H9 (cell line): ENCODE measurements around the gene LINC00632. TPM values are rescaled to one million over a fixed set of nuclear protein-coding genes. Genes with fewer than 3 reads are reported as not detected.

Source experiments
- DNase-seq: peaks from one replicate; pipeline ENCODE4 v3.0.0-alpha.2; 2017
- H2AFZ ChIP-seq: one replicate; pipeline ENCODE4 v1.6.1; 2013; ENCODE audit warnings: mild to moderate bottlenecking, low read length, control low read depth, moderate library complexity
- H2AK5ac ChIP-seq: 2 replicates; pipeline ENCODE4 v1.6.1; 2013; ENCODE audit warnings: low read length, control low read depth, mixed read lengths; ENCODE audit not compliant: insufficient read length
- H2BK120ac ChIP-seq: one replicate; pipeline ENCODE4 v1.6.1; 2013; ENCODE audit warnings: low read depth, mild to moderate bottlenecking, low read length, control low read depth, inconsistent platforms; ENCODE audit not compliant: poor library complexity, severe bottlenecking
- H2BK12ac ChIP-seq: 2 replicates; pipeline ENCODE4 v1.6.1; 2013; ENCODE audit warnings: low read length, control low read depth, mixed read lengths, low read depth; ENCODE audit not compliant: insufficient read length
- H2BK15ac ChIP-seq: 2 replicates; pipeline ENCODE4 v1.6.1; 2013; ENCODE audit warnings: low read depth, low read length, control low read depth
- H2BK20ac ChIP-seq: one replicate; pipeline ENCODE4 v1.6.1; 2013; ENCODE audit warnings: low read depth, mild to moderate bottlenecking, low read length, control low read depth, inconsistent platforms; ENCODE audit not compliant: poor library complexity, severe bottlenecking
- H2BK5ac ChIP-seq: 2 replicates; pipeline ENCODE4 v1.6.1; 2013; ENCODE audit warnings: low read length, control low read depth, mixed read lengths; ENCODE audit not compliant: insufficient read length
- H3K14ac ChIP-seq: 2 replicates; pipeline ENCODE4 v1.6.1; 2013; ENCODE audit warnings: low read length, control low read depth; ENCODE audit not compliant: insufficient read depth
- H3K18ac ChIP-seq: 2 replicates; pipeline ENCODE4 v1.6.1; 2013; ENCODE audit warnings: low read depth, mild to moderate bottlenecking, mixed read lengths, low read length, control low read depth; ENCODE audit not compliant: insufficient read length
- H3K23ac ChIP-seq: 2 replicates; pipeline ENCODE4 v1.6.1; 2013; ENCODE audit warnings: low read length, control low read depth, mixed read lengths, low read depth; ENCODE audit not compliant: insufficient read length
- H3K23me2 ChIP-seq: 2 replicates; pipeline ENCODE4 v1.6.1; 2013; ENCODE audit warnings: low read depth, mild to moderate bottlenecking, mixed read lengths, low read length, control low read depth; ENCODE audit not compliant: insufficient read length, poor library complexity, severe bottlenecking
- H3K27ac ChIP-seq: 2 replicates; pipeline ENCODE4 v1.5.1; 2013; ENCODE audit warnings: low read length, control low read depth, mixed read lengths, low read depth; ENCODE audit not compliant: insufficient read length
- H3K27me3 ChIP-seq: 2 replicates; pipeline ENCODE4 v1.6.1; 2013; ENCODE audit warnings: low read length, control low read depth, inconsistent platforms; ENCODE audit not compliant: insufficient read depth
- H3K4ac ChIP-seq: 2 replicates; pipeline ENCODE4 v1.6.1; 2013; ENCODE audit warnings: low read depth, mild to moderate bottlenecking, control low read depth, inconsistent platforms, low read length, moderate library complexity
- H3K4me1 ChIP-seq: 2 replicates; pipeline ENCODE4 v1.6.1; 2013; ENCODE audit warnings: low read length, control low read depth, inconsistent platforms; ENCODE audit not compliant: insufficient read depth
- H3K4me2 ChIP-seq: 2 replicates; pipeline ENCODE4 v1.6.1; 2013; ENCODE audit warnings: low read length, control low read depth, mixed read lengths; ENCODE audit not compliant: insufficient read length, insufficient read depth
- H3K56ac ChIP-seq: 2 replicates; pipeline ENCODE4 v1.6.1; 2013; ENCODE audit warnings: low read depth, mild to moderate bottlenecking, mixed read lengths, low read length, control low read depth; ENCODE audit not compliant: insufficient read length
- H3K79me1 ChIP-seq: 2 replicates; pipeline ENCODE4 v1.6.1; 2013; ENCODE audit warnings: low read depth, mild to moderate bottlenecking, moderate library complexity, low read length, control low read depth, inconsistent platforms; ENCODE audit not compliant: insufficient read depth, poor library complexity, severe bottlenecking
- H3K79me2 ChIP-seq: 2 replicates; pipeline ENCODE4 v1.6.1; 2013; ENCODE audit warnings: low read length, control low read depth, inconsistent platforms; ENCODE audit not compliant: insufficient read depth
- H3K9ac ChIP-seq: 2 replicates; pipeline ENCODE4 v1.6.1; 2013; ENCODE audit warnings: low read length, control low read depth, mixed read lengths; ENCODE audit not compliant: insufficient read length; ENCODE audit errors: extremely low read depth
- H3K9me3 ChIP-seq: one replicate; pipeline ENCODE4 v1.6.1; 2013; ENCODE audit warnings: low read depth, low read length, inconsistent platforms; ENCODE audit not compliant: control insufficient read depth
- H3T11ph ChIP-seq: one replicate; pipeline ENCODE4 v1.6.1; 2013; ENCODE audit warnings: mild to moderate bottlenecking, low read length, control low read depth, inconsistent platforms
- H4K20me1 ChIP-seq: one replicate; pipeline ENCODE4 v1.6.1; 2013; ENCODE audit not compliant: control insufficient read depth, insufficient read length, insufficient read depth
- H4K5ac ChIP-seq: 2 replicates; pipeline ENCODE4 v1.6.1; 2013; ENCODE audit warnings: low read depth, mild to moderate bottlenecking, mixed read lengths, low read length, control low read depth; ENCODE audit not compliant: insufficient read length
- H4K8ac ChIP-seq: replicated peaks from 2 replicates; pipeline ENCODE4 v1.6.1; 2013; ENCODE audit warnings: low read length, control low read depth, mixed read lengths, low read depth; ENCODE audit not compliant: insufficient read length
- H4K91ac ChIP-seq: 2 replicates; pipeline ENCODE4 v1.6.1; 2013; ENCODE audit warnings: low read depth, mild to moderate bottlenecking, moderate library complexity, mixed read lengths, low read length, control low read depth; ENCODE audit not compliant: insufficient read length
- H3K27ac Mint-ChIP-seq, 3 experiments: 2 replicates in 2 of 3; 3 replicates in 1 of 3; pipeline ENCODE4 v1.8.0; 2020 to 2021; ENCODE audit warnings: mixed read lengths in 3 of 3, mild to moderate bottlenecking in 1 of 3, moderate library complexity in 1 of 3
- H3K27me3 Mint-ChIP-seq: 2 replicates; pipeline ENCODE4 v1.8.0; 2021; ENCODE audit warnings: low read depth, mild to moderate bottlenecking, moderate library complexity, mixed read lengths
- H3K36me3 Mint-ChIP-seq, 3 experiments: 2 replicates in 2 of 3; 3 replicates in 1 of 3; pipeline ENCODE4 v1.8.0; 2020 to 2021; ENCODE audit warnings: low read depth in 3 of 3, mixed read lengths in 3 of 3; ENCODE audit not compliant: insufficient read depth in 1 of 3
- H3K4me1 Mint-ChIP-seq, 2 experiments: 2 replicates each; pipeline ENCODE4 v1.8.0; 2020; ENCODE audit warnings: mixed read lengths in 2 of 2
- H3K4me3 Mint-ChIP-seq, 2 experiments: 2 replicates in 1 of 2; 3 replicates in 1 of 2; pipeline ENCODE4 v1.8.0; 2020 to 2021; ENCODE audit warnings: mild to moderate bottlenecking in 2 of 2, mixed read lengths in 2 of 2, moderate library complexity in 1 of 2
- H3K9me3 Mint-ChIP-seq, 2 experiments: 2 replicates in 1 of 2; 3 replicates in 1 of 2; pipeline ENCODE4 v1.8.0; 2020; ENCODE audit warnings: mild to moderate bottlenecking in 2 of 2, mixed read lengths in 2 of 2, moderate library complexity in 1 of 2
- WGBS: extraction: QIAGEN DNeasy Blood & Tissue Kit; methylation state at CpG from one replicate; pipeline ENCODE4 v1.1.7; 2013; ENCODE audit warnings: missing lambda C conversion rate, low lambda C conversion rate, mixed read lengths; ENCODE audit not compliant: insufficient read length; ENCODE audit errors: extremely low coverage; 5-methylcytosine and 5-hydroxymethylcytosine counted together
- total RNA-seq: library from RNA; stranded (reverse); gene quantifications from 2 replicates; pipeline ENCODE4 v1.2.1, GENCODE V29; 2021
- TF ChIP-seq, protein P1 (sequence below): fragments of 200-600 bp; sonication (generic); conservative IDR thresholded peaks from 3 replicates; pipeline ENCODE4 v1.8.0; 2021; ENCODE audit warnings: antibody characterized with exemption, mild to moderate bottlenecking

LINC00632 gene
- total RNA-seq, 1 experiment from 2014 or later, result 46.3 TPM

DNA sequence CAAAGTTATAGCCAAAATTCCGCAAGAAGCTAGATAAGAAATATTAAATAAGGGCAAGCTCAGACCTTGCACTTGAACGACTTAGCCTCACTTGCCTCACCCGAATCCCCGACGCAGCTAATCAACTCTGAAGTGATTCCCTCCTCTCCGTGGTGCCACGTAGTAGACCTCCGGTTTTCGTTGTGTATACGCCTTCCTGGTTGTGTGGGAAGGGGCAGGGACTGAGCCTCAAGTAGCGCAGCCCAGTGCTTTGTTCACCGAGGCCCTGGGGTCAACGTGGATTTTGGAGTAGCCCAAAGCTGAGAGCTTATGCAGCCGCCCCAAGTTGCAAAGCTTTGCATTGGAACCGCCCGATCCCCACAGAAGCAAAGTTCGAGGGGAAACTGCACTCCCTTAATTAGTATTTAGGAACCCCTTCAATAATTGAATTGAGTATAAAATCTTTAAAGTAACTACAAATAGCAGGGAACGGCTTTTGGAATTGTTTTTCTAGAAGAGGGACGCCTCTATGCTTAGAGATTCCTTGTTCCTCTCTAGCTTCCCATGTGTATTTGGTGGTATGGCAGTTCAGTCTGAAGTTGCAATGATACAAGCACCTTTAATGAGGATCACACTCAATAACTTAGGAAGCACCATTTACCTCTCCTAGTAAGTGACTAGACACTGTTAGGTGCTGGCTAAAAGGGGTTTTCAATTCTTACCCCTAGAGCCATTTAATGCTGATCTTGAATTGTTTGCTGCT is 55.7 kb downstream of the LINC00632 start:
- peak overlapping the region; percentile 91 for H3K4me2 ChIP-seq
- H3K27ac Mint-ChIP-seq, result peak overlapping the region in 1 of 3 experiments; percentile 86; a peak in 1 of 7 replicates
- no peak for DNase-seq

More for the DNA sequence above, 55.7 kb downstream of the LINC00632 start:
- no peaks in the 10 kb centered on the region; the same call in 1 of the 2 replicates for H3K27me3 ChIP-seq
- TF ChIP-seq, protein P1, sequence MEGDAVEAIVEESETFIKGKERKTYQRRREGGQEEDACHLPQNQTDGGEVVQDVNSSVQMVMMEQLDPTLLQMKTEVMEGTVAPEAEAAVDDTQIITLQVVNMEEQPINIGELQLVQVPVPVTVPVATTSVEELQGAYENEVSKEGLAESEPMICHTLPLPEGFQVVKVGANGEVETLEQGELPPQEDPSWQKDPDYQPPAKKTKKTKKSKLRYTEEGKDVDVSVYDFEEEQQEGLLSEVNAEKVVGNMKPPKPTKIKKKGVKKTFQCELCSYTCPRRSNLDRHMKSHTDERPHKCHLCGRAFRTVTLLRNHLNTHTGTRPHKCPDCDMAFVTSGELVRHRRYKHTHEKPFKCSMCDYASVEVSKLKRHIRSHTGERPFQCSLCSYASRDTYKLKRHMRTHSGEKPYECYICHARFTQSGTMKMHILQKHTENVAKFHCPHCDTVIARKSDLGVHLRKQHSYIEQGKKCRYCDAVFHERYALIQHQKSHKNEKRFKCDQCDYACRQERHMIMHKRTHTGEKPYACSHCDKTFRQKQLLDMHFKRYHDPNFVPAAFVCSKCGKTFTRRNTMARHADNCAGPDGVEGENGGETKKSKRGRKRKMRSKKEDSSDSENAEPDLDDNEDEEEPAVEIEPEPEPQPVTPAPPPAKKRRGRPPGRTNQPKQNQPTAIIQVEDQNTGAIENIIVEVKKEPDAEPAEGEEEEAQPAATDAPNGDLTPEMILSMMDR, result no peak
- H2BK5ac ChIP-seq, result no peak overlapping the region
- no peak overlapping the region for H2BK12ac ChIP-seq
- no peak overlapping the region for H2BK120ac ChIP-seq
- no peak overlapping the region for H3K4ac ChIP-seq
- H2BK15ac ChIP-seq, result no peak overlapping the region
- peaks cover 12 to 40% of the 10 kb centered on the region in 2 experiments for H3K9me3 Mint-ChIP-seq
- H2AFZ ChIP-seq, result no peak overlapping the region
- no CpG with 5 or more reads among the region's 19 CpGs for WGBS
- H3K23ac ChIP-seq, result no peak overlapping the region
- H4K91ac ChIP-seq, result no peak overlapping the region
- no peaks in the 10 kb centered on the region for H3K79me1 ChIP-seq
- H3K4me1 ChIP-seq, result no peaks in the 10 kb centered on the region; the same call in 1 of the 2 replicates
- H4K8ac ChIP-seq, result no peak overlapping the region
- H3K27me3 Mint-ChIP-seq, result peaks cover 14% of the 10 kb centered on the region
- no peaks in the 10 kb centered on the region for H4K20me1 ChIP-seq
- H3K9ac ChIP-seq, result peak overlapping the region; percentile 76
- H3K27ac ChIP-seq, result no peak overlapping the region
- H3K4me3 Mint-ChIP-seq, result peak overlapping the region; percentile 73 to 87
- no peak overlapping the region for H4K5ac ChIP-seq
- no peak overlapping the region for H2BK20ac ChIP-seq
- H3T11ph ChIP-seq, result no peak overlapping the region
- no peak overlapping the region for H2AK5ac ChIP-seq
- no peaks in the 10 kb centered on the region for H3K9me3 ChIP-seq
- peaks cover 5 to 9% of the 10 kb centered on the region in 2 experiments; a peak in 3 of 4 replicates for H3K4me1 Mint-ChIP-seq
- no peak overlapping the region for H3K56ac ChIP-seq
- H3K14ac ChIP-seq, result peak overlapping the region; percentile 68; the same call in 1 of the 2 replicates
- H3K18ac ChIP-seq, result no peak overlapping the region
- no peaks in the 10 kb centered on the region for H3K79me2 ChIP-seq
- peaks cover 6% of the 10 kb centered on the region for H3K23me2 ChIP-seq
- peaks cover 3 to 6% (median 5%) of the 10 kb centered on the region in 3 experiments; a peak in 3 of 7 replicates for H3K36me3 Mint-ChIP-seq
